22Rv1 (cell line): ENCODE data around the gene BLOC1S4.

Source experiments
- ZFX ChIP-seq: fragments of 450-650 bp; IDR thresholded peaks from 2 replicates; pipeline ENCODE4 v1.6.1; 2017; ENCODE audit warnings: antibody characterized with exemption, borderline replicate concordance
- TF ChIP-seq, protein P1 (sequence below): fragments of 450-650 bp; IDR thresholded peaks from 2 replicates; pipeline ENCODE4 v1.5.1; 2017; ENCODE audit warnings: mild to moderate bottlenecking

DNA sequence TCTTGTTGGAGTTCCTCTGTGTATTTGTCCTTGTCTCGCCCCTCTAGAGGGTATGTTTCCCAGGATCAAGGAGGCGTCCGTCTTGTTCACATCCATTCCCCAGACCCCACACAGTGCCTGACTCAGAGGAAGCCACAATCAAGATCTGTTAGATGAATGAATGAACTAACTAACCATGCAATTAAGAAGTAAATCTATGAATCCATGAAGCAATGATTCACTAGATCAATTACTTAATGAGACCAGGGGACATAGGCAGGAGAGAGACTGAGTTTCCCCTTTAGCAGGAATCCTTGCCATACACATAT lies 11.9 kb downstream of the BLOC1S4 start:
- TF ChIP-seq, protein P1, sequence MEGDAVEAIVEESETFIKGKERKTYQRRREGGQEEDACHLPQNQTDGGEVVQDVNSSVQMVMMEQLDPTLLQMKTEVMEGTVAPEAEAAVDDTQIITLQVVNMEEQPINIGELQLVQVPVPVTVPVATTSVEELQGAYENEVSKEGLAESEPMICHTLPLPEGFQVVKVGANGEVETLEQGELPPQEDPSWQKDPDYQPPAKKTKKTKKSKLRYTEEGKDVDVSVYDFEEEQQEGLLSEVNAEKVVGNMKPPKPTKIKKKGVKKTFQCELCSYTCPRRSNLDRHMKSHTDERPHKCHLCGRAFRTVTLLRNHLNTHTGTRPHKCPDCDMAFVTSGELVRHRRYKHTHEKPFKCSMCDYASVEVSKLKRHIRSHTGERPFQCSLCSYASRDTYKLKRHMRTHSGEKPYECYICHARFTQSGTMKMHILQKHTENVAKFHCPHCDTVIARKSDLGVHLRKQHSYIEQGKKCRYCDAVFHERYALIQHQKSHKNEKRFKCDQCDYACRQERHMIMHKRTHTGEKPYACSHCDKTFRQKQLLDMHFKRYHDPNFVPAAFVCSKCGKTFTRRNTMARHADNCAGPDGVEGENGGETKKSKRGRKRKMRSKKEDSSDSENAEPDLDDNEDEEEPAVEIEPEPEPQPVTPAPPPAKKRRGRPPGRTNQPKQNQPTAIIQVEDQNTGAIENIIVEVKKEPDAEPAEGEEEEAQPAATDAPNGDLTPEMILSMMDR: no peak
- TF ChIP-seq ZFX: no peak
